ENCODE data around the gene SAXO1.

GRCh38 chr9:19050637-19051591, 17.9 kb upstream of the SAXO1 start:
- TF ChIP-seq CTCF (IDR thresholded peaks at IDR 0.05): no peak
- TF ChIP-seq POLR2A (IDR thresholded peaks at IDR 0.05): no peak

Data from adrenal gland (tissue), 5 donors.